ENCODE results near the gene FNDC3B.

FNDC3B gene

DNA sequence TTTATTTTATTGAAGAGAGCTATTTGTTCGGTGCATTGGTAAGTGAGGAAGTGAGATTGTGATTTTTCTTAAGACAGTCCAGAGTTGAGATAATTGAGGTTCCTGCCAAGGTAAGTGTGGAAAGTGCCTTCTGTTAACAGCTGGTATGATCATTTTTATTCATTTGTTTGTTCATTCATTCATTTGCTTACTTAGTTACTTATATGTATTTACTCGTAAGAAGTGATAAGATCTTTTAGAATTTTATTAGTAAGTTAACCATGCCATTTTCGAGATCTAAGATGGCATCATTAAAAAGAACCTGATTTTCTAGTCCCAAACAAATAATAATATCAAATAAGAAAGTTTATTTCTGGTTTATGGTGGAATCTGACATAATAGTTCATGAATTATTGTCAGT, 258.9 kb downstream of the FNDC3B start:
- no peak for DNase-seq

DNA sequence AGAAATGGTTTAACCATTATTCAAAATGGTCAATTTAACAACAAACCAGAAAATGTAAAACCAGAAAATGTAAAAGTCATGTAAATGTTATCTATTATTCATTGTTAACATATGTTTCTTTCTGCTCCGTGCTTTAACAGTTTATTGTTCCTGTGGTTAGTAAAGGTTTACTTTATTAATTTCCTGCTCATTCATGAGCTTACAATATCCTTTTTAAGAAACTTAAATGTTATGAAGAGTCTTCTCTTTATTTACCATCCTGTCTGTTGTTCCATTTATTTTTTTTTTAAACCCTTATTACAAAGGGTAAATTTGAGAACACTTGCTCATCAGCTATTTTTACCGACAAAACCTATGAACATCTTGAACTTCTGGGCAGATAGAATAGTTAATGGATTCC, 260.8 kb downstream of the FNDC3B start:
- DNase-seq = no peak

DNA sequence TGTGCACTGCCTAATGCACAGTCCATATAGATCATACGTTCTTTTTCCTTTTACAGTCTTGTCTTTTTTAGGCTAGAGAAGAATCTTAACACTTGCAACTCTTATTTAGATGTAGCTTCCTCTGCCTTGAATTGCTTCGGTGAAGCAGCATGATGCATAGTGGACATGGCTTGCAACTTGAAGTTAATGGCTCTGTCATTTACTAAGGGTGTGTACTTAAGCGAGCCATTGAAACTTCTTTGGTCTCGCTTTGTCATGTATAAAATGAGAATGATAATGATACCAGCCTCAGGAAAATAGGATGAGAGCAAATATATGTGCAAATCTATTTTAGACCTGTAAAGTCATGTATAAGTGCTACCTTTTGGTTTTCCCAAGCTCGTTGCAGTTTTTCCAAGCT, 261.5 kb downstream of the FNDC3B start:
- no peak for DNase-seq

DNA sequence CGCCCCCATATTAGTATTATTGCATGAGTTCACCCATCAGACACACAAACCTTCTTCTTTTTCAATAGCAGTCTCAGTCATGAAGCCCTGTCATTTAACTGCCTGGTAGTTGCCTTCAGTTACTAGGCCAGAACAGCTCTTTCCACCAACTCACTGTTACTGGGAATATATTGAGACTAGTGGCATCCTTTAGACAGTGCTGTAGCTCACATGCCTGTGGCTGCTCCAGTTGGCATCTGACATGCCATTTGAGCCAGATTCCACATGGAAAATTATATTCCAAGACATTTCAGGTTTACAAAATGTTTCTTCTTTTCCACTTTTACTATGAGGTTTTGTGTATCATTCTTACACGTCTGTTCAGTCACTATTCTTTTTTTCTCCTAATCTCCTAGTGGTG, 262.8 kb downstream of the FNDC3B start:
- no peak for DNase-seq

DNA sequence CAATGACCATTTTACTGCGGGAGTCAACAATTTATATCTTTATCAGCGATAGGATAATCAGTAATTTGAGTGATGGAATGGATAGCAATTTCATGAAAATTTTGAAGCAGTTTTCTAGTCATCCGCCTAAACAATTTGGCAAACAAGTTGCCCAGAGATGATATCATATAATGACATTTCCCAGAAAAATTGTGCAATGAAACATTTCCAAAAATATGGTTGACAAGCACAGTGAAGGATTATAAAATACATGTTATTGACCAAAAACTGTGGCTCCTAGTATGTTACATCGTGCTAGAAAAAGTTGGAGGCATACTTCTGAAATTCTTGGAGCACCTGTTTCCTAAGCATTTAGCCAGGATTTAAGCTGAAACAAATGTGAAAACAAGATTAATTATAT, 263.8 kb downstream of the FNDC3B start:
- no peak for DNase-seq

DNA sequence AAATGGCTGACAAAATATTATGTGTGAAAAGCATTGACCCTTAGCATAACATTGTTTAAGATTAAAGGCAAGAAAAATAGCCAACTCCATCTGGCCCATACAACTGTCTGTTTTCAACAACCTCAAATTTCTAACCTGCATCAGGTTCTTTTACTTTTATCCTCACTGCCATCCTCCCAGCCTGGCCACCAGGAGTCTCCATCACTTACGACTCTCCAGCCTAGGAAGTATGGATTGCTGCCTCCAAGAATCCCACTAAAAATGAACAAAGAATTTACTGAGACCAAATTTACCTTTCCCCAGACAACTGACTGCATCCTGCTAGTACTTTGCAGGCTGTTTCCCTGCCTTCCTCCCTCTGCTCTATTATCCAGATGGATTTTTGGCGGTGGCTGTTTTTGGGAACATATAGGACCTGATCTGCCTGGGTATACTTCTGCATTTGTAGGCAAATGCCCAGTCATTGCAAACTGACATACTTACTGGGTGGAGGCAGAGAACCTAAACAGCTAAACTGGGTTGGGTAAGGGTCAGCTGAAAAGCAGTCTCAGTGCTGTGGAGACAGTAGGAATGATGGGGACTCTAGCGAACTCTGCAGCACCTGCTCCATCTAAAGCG, 264.7 kb downstream of the FNDC3B start:
- DNase-seq = no peak

DNA sequence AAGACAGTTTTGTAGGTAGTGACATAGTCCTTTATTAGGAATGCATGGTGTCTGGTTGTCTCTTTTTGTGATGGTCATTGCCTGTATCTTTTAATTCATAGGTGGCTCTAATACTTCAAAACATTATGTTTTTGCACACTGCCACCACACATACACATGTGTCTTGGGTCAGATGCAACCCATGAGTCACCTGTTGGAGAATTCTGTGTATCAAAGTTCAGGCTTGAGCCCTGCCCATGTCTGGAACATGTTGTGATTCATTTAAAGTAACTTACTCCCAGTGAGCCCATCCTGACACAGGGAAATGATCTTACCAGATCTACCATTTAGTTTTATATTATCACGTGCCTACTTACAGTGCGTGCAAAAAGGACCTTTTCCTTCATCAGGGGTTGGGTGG, 266.2 kb downstream of the FNDC3B start:
- DNase-seq = no peak

DNA sequence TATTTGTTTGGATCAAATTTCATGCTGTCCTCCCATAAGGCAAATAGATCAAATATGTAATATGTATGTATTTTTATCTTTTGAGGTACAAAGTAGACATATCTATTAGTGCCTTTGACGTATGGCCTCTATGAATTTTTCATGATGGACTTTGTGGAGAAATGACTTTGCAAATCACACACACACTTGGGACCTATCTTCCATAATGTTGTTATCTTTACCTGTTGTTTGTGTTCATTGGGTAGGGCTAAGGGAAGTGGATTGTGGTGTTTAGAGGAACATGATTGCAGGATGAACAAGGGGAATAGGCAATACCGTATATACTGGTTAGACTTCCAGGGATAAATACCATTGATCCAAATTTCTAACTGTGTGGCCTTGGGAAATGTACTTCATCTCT, 266.6 kb downstream of the FNDC3B start:
- DNase-seq = no peak

DNA sequence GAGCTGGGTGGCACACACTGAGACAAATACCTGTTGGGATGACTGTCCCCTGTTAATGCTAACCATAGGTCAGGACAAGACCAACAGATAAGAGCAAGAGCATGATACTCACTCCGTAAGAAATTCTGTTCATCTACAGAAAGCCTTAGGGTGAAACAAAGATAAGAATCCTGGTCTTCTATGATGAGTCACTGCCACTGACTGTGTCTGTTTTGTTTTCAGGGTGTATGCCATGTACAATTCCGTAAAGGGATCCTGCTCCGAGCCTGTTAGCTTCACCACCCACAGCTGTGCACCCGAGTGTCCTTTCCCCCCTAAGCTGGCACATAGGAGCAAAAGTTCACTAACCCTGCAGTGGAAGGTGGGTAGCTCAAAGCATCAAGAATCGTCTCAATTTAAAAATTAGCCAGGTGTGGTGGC, 267.8 kb downstream of the FNDC3B start:
- DNase-seq = no peak

DNA sequence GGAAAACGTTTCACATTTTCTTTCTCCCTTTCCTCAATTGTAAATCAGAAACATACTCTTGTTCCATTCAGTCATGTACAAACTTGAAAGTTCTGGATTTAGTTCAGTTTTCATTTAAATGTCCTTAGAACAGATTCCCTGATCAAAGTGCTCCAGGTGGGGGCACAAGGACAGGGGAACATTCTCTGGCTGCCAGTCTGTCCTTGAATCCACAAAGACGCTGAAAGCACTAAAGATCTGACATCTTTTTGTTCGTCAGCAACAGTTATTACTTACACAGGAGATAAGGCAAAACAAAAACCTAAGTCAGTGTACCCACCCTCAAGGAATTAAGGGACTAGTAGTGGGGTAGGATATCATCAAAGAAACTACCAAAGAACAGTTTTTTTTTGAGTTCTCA, 269.7 kb downstream of the FNDC3B start:
- no peak for DNase-seq

DNA sequence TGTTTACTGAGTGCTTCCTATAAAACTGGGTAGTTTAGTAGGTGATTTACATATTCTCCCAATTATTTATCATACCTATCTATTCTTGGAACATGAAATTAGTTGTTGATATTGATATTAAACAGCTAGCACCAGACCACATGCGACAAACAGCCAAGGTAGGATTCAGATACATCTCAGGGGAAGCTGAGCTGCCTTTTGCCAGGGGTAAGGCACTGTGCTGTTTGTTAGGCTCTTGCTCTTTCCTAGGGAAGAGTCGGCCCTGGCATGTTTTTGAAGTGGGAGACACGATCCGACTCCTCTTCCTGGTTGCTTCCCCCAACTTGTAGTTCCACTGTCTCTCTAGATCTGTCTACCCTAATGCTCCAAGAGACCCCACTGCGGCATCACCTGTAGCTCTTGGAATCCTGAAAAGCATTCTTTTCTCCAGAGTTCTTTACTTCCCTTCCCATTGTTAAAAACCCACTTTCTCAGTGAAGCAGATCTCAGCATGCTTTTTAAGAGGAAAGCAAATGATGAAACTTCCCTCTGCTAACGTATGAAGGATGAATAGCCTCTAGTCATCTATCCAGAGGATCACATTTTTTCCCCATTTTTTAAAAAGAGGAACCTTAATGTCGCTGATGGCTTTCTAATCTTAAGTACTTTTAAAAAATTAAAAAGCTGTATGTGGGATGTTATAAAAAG, 270.5 kb downstream of the FNDC3B start:
- no peak for DNase-seq

DNA sequence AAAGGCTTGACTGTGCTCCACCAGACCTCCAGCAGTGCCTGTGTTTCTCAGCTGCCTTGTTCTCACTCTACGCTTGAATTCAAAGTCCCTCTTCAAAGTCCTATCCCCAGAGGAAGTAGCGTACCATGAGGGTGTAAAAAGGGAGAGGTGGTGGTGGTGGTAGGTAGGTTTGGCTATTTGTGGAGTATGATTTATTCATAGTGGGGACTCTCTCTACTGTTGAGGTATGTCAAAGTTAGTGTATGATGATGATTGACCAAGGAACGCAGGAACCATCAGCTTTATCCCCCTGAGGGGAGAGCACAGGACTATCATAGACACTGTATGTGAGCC, 271.0 kb downstream of the FNDC3B start:
- no peak for DNase-seq

DNA sequence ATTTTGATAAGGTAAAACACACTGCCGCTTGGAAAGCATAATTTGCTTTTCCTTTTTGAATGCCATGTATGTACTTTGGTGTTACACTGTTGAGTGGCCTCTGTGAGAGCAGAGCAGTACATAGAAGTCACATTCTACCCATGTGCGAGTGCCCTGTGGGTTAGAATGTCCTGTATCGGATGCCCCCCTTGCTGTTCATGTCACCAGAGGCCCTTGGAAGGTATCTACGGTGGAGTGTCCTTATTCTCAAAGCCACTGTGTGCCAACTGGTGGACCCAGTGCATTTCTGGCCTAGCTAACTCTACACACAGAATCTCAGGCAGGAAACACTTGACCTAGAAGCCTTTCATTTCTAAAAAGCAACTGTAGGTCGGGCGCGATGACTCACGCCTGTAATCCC, 271.8 kb downstream of the FNDC3B start:
- no peak for DNase-seq

DNA sequence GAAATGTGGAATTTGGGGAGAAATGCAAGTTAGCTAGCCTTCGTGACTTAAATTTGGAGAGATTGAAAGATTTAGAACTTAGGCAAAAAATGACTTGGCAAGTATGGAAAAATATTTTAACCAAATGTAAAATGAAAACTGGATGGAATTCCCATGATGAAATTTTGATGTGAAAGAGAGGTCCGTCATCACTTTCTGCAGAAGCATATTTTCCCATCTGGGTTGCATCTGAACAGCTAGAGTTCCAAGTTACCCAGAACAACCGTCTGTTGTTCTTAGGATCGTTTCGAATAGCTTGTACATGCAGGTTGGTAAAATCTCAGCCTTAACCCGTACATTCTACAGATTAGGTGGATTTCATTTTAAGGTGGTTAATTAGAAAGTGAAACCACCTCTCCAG, 272.6 kb downstream of the FNDC3B start:
- no peak for DNase-seq

DNA sequence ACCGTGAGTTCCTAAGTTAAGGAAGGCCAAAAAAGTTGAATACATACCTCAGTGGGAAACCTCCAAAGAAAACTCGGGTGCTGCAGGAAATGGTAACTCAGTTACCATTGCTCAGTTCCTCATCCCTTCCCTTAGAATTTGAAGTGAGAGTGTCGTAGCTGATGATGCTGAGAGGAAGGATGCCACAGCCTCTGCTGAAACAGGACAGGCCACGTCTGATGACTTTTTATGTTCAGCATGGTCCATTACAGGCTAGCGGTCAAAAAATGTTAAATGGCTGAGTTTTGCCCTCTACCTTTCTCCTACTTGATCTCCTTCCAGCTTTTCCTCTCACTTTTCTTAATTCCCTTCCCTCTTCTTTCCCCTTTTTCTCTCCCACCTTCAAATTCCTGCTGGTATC, 273.3 kb downstream of the FNDC3B start:
- DNase-seq = no peak

DNA sequence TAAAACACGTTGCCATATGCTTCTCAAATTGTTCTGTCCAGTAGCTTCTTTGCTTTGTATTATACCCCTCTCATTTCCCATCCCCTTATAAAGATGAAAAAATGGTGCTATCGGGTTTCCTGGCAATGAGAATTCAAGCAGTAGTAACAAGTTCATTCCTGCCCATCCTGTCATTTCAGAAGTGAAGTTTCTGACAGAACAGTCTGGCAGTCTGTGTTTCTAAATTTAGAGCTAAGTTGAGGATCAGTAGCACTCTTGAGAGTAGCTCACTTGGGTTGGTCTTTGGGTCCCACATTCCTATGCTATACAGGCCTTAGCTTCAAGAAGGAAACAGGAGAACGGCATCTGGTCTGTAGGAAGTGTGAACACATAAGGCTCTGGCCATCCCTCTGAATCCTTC, 274.3 kb downstream of the FNDC3B start:
- DNase-seq = no peak

DNA sequence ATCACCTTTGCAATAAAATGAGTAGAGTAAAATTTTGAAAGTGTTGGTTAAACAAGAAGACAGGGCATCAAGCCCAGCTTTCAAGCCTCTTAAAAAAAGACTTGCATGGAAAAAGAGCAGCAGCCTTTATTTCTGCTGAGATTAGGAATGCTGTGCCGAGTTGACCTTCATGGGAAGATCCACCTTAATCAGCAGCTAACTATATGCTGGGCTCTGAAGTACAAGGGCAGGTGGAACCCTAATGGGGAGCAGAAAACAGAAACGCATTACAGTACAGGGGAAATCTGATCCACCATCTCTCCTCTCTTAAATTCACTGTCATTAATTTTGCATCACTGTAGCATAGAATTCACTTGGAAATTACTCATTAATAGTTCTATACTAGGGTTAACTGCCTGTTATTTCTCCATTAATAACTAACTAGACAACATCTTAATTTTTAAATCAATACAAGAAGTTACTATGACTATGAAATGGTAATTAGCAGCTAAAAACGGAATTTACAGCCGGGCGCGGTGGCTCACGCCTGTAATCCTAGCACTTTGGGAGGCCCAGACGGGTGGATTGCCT, 275.3 kb downstream of the FNDC3B start:
- no peak for DNase-seq

DNA sequence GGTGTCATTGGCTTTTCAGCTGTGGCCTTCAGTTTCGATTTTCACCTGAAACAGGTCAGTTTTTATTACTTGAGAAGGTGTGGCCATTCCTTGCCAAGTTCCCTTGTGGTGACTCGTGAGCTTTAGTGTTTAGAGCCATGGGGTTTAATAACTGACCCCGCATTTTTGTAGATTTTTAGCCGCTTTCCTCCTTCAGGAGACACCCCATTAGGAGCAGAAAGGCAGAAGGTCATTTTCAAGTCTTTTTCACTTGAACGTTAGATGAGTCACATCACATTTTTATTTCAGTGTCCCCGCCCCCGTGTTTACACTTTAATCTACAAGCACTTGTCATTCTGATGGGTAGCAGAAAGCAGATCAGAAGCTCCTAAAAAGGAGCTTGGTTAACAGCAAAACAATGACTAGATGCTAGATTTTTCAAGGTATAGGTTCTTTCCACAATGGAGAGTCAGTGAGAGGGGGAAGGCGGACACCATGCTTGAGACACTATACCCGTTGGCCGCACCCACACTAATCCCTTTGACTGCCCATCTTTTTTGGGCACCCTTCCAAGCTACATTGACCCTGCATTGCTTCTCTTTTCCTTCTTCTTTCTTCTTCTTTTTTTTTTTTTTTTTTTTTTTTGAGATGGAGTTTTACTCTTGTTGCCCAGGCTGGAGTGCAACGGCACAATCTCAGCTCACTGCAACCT, 276.2 kb downstream of the FNDC3B start:
- no peak for DNase-seq

DNA sequence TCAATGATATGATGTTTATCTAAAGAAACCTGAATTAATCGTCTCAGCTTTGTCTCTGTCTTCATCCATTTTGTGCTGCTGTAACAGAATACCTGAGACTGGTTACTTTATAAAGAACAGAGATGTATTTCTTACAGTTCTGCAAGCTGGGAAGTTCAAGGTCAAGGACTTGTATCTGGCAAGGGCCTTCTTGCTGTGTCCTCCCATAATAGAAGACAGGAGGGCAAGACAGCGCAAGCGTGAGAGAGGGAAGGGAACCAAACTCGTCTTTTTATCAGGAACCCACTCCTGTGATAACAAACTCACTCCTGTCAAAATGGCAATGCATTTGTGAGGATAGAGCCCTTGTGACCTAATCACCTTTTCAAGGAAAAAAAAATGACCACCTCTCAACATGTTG, 277.4 kb downstream of the FNDC3B start:
- no peak for DNase-seq

DNA sequence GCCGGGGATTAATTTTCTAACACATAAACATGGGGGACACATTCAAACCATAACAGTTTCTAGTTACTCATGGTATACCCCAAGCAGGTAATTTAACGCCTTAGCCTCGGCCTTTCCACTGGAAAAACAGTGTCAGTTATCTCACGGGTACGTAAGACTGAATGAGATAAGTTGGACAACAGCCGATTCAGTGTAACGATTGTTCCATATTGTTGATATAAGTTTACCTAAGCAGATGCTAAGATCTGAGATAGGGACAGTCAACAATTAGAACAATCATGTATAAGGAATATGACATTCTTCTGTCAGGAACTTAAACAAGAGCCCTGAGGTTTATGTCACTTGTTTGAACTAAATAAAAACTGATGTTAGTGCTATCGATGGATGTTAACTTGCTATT, 278.1 kb downstream of the FNDC3B start:
- no peak for DNase-seq

DNA sequence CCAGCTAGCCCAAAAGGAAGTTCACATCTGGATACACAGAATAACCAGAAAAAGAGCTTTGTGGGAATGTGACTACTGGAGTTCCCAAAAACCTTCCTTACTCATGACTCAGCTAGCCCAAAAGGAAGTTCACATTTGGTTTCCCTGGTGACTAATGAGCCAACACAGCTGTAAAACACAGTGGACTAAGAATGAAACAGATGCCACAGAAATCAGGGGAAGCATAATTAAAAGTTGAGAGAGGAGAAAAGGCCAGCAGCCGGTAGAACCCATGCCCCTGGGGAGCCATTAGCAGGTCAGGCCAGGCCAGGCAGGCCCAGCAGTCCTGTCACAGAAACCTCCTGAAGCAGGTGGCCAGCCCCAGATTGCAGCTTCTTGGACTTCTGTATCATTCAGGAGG, 278.6 kb downstream of the FNDC3B start:
- no peak for DNase-seq

DNA sequence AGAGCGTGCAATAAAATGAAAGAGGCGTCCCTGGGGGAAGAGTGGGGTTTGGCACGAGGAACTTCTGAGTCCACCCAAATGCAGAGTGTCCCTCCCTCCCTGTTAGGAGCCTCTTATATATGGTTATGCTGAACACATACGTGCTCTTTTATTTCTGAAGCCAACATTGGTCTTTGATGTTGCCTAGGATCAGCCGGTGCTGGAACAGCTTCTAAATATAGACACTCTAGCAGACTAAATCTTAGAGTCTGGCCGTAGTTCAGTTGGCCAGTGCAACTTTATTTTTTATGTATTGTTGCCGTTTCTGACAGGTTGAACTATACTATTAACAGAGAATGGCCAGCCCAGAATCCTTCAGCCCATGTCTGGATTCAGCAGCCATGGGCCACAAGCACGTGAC, 280.2 kb downstream of the FNDC3B start:
- DNase-seq = no peak

DNA sequence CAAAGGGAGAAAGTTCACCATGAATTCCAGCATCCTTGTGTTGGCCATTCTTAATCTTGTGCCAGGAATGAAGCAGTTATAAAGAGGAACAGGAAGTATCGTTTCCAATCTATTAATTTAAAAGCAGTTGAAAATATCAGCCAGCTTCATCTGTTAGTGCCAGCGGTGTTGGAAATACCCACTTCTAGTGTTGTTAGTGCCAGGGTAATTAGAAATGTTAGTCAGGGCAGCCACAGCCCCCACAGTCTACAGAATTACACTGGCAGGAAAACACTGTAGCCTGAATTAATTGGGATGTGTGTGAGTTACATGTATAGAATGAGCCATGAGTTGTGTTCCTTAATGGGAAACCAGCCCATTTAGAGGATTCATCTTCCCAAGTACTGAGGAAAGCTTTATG, 281.1 kb downstream of the FNDC3B start:
- no peak for DNase-seq

DNA sequence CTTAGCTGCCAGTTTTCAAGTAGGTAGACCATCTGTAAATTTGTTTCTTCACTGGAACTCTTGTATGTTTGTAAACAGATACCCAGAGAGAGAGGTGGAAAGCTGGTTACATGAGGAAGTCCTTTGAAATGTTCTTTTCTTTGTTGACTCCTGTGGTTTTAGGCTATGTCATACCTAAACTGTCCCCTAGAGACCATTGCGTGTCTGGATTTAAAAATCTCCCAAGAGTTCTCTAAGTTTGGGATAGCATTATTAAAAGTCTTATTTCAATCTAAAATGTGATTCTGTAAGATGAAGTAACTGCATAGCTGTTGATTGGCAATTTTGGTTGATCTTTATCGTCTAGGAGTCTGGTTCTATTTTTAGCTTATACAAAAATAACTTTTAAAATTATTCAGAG, 281.7 kb downstream of the FNDC3B start:
- DNase-seq = no peak
